GM21723 (cell line): ENCODE measurements around the gene TP73.

ENCODE experiments used
- ATAC-seq: cut with Tn5 transposase; IDR thresholded peaks from one replicate; pipeline ENCODE4 v1.9.1; 2021; ENCODE audit warnings: mild to moderate bottlenecking, moderate library complexity; ENCODE audit not compliant: unreplicated experiment

TP73 gene

DNA sequence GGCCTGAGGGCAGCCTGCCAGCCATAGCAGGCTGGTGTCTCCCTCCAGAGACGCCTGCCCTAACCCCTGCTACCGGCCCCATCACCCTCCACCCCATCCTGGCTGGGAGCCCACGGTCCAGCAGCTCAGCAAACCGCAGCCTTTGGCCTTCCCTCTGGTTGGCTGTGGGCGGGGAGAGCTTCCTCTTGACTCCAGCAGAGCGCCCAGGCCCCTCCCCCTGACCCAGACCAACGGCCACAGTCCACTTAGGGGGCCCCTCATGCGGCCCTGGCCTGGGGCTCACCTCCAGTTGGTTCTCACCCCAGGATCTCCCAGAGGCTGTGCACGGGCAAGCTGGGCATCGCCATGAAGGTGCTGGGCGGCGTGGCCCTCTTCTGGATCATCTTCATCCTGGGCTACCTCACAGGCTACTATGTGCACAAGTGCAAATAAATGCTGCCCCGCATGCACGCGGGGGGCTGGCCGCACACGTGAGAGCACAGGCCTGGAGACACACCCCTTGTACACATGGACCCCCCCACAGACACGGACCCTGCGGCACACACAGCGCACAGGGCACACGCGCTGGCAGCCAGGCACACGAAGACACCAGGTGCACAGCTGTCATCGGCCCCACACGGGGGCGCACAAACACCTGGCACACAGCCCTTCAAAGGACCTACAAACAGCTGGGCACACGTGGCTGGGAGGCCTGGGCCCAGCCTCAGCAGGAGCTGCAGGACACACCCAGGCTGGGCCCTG is 123.3 kb downstream of the TP73 start:
- no peak for ATAC-seq

DNA sequence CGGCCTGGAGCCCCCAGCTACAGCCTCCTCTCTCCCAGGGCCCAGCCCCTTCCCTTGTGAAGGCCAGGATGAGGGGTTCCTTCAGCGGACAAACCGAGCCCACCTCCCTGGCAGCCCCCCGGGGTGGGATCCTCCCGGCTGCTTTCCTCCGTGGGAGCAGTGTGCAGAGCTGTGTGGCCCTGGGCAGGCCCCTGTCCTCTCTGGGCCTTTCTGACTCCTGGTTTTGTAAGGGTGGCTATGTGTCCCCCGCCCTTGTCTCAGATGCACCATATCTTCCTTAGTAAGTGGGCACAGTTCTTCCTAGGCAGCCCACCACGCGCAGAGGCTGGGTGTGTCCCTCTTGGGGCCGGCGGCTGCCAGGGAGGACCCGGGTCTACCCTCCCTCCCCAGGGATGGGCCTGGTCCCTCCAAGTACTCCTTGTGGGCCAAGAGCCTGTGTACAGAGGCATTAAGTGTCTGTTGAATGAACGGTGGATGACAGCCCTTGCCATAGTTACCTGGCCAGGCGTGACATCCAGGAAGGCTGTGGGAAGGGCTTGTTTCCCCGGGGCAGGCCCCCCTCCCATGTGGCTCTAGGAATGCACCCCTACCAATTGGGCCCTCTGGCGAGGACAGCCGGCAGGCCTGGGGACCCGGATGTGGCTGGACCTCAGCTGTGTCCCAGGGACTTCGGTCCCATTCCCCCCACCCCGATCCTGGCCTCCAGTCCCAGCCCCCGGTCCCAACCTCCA is 124.1 kb downstream of the TP73 start:
- no peak for ATAC-seq

DNA sequence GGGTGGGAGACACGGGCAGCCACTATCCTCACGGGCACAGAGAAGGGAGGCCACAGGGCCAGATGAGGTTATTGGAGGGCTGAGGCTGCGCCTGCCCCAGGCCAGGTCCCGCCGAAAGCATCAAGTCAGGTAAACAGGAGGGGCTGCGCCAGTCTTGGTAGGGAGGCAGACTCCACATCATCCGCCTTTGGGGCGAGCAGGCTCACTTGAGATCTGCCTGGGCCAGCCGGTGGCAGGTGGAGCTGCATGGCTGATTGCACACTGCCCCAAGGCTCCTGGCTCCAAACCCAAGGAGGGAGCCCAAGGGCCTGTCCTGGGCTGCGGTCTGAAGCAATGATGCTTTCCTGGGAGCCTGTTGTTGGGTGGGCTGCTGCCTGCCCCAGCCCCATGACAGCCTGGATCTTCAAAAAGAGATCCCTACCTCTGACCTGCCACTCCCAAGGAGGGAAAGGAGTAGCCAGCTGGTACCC is 124.8 kb downstream of the TP73 start:
- ATAC-seq = no peak

DNA sequence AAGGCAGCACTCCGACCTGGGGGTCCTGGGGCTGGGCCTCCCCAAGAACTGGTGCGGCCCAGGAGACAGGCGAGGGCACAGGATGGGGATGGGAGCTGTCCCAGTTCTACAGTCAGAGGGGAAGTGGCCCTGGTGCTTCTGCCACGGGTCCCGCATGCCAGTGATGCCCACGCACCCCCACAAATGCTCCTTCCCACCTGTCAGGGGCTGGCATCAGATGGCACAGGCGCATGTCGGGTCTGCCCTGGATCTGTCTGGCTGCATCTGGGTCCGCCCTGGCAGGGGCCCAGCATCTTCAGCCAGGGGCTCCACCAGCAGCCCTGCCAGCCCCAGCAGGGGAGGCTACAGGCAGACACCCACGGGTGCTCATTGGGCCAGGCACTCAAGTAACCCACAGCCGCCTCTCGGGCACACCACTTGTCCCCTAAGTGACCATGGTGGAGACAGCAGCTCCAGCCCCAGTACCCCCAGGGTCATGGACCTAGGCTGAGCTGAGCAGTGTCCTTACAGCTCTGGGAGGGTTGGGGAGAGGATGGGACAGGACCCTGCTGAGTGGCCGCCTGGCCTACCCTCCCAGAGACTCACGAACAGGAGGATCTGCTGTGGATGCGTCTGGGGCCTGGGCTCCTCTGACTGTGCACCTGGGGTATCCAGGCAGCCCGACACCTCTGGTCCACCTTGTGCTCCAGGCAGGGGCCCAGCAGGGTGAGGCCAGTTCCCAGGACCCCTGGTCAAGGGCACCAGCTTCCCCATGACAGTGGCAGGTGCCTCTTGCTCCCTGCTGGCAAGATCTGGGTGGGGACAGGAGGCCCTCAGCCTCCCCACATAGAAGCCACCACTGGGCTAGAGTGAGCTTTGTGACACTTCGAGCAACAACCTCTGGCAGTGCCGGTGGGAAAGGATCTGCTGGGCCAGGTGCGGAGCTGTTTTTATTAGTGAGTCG is 125.6 kb downstream of the TP73 start:
- no peak for ATAC-seq

DNA sequence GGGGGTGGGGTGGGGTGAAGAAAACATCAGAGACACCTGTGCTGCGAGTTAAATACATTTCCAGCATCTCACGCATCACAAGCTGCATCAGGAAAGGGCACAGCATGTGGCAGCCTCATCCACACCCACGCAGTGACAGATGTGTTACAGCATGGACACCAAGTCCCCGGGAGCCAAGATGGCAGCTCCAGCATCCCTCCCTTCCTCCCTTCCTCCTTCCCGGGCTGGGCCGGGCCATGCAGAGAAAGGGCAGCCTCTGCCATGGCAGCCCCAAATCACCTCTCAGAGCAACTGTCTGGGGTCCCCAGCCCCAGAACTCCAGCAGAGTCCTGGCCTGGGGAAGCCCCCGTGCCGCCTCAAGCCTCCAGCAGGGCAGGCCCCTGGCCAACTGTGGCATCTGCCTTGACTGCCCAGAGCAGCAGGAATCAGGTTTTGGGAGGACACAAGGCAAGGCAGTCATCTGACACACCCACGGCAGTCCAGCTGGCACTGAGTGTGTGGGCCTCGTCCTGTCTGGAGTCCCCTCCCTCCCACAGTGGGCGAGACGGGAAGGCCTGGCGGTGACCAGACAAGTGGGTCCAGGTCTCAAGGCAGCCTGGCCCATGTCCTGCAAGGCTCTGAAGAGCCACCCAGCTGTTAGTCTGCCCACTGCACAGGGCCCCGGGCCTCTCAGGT is 126.4 kb downstream of the TP73 start:
- ATAC-seq = no peak

DNA sequence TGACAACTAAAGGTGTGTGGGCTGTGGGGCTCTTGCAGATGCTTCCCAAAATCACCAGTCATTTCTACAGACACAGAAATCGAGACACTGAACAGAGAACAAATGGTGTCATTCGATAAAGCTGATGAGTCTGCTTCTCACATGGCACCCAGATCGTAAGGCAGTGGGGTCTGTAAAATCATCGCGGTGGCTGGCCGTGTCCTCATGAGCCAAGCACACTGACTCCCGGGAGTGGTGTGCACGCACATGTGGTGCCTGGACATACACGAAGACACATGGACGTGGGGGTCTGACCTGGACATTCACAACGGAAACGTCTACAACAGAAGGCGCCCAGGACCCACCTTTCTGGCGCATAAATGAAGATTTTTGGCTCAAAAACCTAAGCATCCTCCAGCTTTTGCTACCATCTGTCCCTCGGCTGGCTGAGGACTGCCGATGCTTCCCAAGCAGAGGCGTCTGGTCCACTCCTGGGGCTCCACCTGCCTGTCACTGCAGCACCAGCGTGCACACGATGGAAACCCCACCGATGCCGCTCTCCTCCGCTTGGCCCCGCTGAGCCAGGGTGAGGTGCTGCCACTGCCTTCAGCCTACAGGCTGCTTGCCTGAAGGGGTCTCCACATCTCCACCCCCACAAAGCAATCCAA is 127.1 kb downstream of the TP73 start:
- no peak for ATAC-seq

DNA sequence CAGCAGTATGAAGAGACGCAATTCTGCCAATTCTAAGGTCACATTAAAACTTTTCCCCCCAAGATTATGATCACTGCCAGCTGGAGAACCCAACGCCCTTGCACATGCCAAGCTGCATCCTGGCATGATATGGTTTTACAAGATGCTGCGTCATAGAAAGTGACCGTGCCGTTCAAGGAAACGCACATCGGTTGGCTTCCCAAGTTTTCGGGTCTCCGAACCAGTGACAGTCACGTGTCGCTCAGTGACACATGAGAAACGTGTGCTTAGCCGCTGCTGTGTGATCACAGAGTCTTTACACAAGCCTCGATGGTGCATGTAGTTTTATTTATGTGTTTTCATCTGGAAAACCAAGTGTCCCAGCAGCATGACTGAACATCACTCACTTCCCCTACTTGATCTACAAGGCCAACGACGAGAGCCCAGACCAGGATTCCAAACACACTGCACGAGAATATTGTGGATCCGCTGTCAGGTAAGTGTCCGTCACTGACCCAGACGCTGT is 127.6 kb downstream of the TP73 start:
- no peak for ATAC-seq

DNA sequence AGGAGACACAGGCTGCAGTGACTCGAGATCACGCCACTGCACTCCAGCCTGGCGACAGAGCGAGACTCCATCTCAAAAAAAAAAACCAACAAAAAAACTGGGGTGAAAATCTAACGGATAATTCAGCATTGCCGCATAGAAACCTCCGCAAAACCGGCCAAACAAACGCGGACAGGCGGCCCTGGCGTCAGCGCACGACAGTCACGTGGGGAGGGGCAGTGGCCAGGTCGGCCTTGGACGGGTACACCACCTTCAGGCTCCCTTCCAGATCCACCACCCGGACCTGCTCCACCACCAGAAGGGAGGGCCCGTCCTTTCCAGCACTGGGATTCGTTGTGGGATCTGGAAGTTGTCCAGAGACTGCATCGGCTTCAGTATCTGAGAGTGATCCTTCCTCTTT is 128.6 kb downstream of the TP73 start:
- ATAC-seq = no peak

DNA sequence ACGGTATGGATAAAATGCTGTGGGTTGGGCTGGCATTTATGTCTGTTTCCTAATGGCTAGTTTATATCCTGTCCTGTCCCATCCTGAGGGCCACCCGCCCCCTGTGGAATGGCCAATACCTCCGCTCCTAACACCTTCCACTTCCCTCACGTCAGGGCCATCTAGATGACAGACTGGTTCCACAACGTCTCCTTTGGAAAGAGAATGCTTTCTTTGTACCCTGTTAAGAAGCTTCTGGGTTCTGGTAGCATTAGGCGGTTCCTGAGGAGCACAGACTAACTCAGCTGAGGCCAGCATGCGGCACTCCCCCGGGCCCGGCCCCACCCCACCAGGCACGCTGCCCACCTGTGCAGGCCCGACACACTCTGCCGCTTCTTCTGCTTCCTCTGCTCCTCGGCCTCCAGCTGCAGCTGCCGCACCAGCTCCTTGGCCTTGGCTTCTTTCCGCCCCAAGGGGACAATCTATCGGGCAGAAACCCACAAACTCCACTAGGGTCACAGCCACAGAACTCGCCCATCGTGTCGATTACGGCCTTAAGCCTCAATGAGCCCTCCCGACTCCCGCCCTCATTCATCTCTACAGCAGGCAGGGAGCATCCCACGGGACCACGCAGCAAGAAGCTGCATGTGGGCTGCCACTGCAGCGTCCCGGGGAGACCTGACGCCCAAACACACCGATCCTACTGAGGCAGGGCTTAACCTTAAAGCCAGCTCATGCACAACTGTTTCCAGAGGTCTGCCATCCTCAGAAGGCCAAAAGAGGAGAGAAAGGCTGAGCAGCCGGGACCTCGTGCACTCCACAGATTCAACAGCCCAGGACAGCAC is 131.5 kb downstream of the TP73 start:
- ATAC-seq = no peak

DNA sequence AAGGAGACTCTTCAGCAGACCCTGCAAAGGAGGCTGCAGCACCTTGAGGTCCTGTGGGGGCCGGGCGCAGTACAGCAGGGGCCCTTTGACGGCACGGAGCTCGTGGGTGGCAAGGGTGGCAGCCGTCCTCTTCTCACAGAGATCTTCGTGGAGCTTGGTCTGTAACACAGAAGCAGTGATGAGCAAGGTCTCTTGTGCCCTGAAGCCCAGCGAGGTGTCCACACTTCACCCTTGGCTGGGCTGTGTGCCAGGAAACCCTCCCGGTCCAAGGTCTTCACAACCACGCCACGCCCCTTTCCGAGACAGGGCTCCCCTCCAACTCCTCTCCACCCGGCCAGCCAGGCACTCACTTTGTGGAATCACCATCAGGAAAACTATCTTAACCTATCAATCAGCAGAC is 132.7 kb downstream of the TP73 start:
- ATAC-seq = no peak

DNA sequence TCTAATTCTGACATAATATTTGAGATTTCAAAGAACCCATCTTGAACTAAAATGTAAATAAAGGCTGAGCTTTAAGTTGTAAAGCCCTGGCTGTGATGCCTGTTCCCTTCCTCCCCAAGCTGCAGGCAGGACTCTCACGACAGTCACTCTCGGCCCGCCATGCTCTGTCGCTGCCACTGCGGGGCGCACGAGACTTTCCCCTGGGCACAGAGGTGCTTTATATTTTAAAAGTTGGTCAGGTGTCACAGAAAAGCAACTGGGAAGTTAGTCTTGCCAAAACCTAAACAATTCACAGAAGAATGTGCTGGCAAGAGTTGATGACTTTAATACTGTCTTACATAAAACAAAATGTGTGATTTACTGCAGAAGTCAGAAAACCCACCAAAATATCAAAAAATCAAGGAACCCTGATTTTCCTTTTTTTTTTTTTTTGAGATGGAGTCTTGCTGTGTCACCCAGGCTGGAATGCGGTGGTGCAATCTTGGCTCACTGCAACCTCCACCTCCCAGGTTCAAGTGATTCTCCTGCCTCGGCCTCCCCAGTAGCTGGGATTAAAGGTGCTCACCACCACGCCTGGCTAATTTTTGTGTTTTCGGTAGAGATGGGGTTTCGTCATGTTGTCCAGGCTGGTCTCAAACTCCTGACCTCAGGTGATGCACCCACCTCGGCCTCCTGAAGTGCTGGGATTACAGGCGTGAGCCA is 133.3 kb downstream of the TP73 start:
- no peak for ATAC-seq
